Astrocyte of the hippocampus (primary cell): ENCODE data around the gene GALR3.
A peak's percentile ranks its signal among the peaks of the same experiment; 100 is the strongest.

Experiments
- DNase-seq: peaks from one replicate; pipeline ENCODE4 v3.0.0; 2011; ENCODE audit warnings: low read depth, low spot score

Gene GALR3

DNA sequence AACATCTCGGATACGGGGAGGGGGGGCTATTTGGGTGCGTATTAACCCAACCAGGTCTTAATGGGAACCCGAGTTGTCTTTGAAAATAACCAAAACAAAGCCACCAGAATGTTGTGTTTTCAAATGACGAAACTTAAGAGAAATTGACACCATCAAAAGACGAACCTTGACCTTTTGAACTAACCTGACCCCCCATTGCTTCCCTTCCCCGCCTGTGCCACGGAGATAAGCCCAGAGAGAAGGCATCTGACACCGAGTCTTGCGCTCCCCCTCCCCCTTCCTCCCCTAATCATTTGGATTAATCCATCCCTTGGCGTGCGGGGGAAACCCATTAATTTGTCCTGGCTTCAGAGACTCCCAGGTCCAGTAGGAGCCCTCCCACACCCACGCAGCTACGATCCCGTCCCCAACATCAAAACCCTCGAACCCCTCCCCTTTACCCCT is 20.0 kb upstream of the GALR3 start:
- DNase-seq, result no peak

DNA sequence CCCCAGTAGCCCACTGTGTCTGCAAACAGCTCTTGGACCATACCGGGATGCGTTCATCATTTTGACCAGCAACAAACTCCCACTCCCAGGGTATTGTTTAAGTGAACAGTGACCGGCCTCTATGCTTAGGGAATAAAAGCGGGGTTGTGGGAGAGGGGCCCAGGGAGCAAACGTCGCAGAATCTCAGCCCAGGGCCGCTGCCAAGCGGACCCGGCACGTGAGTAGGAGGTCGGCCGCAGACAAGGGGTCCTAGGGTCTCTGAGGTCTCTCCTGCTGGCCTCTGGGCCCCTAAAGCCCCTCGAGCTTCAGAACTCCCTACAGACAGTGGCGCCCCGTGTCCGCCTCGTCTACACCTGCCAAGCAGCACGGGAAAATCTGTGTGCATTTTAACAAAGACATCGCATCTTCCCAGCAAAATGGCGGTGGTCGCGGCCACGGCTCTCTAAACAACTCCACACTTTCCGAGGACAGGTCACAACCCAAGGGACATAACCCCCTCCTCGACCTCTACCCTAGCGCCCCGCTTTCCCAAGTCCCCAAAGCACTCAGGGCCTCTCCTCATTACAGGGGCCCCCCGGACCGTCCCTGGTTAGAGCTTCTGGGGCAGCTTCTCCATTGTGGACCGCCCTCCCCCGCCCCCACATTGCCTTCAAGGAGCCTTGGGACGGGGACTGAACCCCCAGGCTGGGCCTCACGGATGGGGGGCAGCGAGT is 19.4 kb upstream of the GALR3 start:
- no peak for DNase-seq

GRCh38 chr22:37804352-37804880 is 18.8 kb upstream of the GALR3 start:
- DNase-seq, result peak; percentile 26

- DNase-seq, result peak; percentile 91
Measured at GRCh38 chr22:37804881-37805809, 18.0 kb upstream of the GALR3 start.

DNA sequence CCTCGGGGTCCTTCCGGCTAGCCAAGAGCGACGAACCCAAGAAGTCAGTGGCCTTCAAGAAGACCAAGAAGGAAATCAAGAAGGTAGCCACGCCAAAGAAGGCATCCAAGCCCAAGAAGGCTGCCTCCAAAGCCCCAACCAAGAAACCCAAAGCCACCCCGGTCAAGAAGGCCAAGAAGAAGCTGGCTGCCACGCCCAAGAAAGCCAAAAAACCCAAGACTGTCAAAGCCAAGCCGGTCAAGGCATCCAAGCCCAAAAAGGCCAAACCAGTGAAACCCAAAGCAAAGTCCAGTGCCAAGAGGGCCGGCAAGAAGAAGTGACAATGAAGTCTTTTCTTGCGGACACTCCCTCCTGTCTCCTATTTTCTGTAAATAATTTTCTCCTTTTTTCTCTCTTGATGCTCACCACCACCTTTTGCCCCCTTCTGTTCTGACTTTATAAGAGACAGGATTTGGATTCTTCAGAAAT is 17.3 kb upstream of the GALR3 start:
- DNase-seq, result no peak

- peak; percentile 54 for DNase-seq
Measured at GRCh38 chr22:37806409-37807333, 16.5 kb upstream of the GALR3 start.

- DNase-seq, result peak; percentile 98
Measured at GRCh38 chr22:37807410-37808293, 15.5 kb upstream of the GALR3 start, which contains the start of gene GCAT. TSS of gene GCAT (plus strand) at chr22:37807934. CDS start at chr22:37807968, 34 bp downstream.

DNA sequence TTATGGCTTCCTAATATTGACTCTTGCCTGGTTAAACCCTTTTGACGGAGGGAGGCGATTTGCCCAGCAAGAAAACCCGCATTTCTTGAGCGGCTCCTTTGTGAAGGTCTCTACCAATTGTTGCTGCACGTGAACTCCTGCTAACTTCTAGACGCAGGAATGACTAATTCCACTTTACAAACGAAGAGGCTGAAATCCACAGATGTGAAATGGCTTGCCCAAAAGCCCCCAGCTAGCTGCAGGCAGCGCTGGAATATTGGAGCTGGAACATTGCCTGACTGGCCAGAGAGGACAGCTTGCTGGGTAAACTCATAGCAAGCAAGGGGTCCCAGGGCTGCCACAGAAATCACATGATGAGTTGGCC is 14.9 kb upstream of the GALR3 start:
- no peak for DNase-seq

GRCh38 chr22:37809672-37810333 is 13.4 kb upstream of the GALR3 start:
- DNase-seq, result no peak

GRCh38 chr22:37811867-37812266 is 11.3 kb upstream of the GALR3 start:
- DNase-seq, result no peak

- no peak for DNase-seq
Measured at GRCh38 chr22:37812869-37813678, 10.1 kb upstream of the GALR3 start.

GRCh38 chr22:37815593-37815992 is 7.6 kb upstream of the GALR3 start:
- DNase-seq, result no peak

GRCh38 chr22:37816543-37817180 is 6.5 kb upstream of the GALR3 start:
- no peak for DNase-seq

- peak; percentile 94 for DNase-seq
Measured at GRCh38 chr22:37817705-37818408, 5.3 kb upstream of the GALR3 start.

GRCh38 chr22:37818409-37819104 is 4.6 kb upstream of the GALR3 start:
- DNase-seq, result peak; percentile 75

DNA sequence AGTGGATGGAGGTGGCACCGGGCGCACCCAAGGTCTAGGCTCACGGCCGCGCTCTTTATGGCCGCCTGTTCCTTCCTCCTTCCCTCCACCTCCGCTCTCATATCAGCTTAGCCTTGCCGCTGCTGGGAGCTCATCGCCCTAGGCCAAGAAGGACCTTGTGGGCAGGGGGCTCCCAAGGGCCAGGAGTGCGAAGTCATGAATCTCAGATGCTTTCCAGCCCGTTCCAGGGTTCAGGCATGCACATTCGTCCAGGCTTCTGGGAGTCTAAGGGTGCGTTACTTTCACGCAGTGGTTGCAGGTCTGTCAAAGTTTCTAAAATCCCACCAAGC is 4.1 kb upstream of the GALR3 start:
- no peak for DNase-seq

DNA sequence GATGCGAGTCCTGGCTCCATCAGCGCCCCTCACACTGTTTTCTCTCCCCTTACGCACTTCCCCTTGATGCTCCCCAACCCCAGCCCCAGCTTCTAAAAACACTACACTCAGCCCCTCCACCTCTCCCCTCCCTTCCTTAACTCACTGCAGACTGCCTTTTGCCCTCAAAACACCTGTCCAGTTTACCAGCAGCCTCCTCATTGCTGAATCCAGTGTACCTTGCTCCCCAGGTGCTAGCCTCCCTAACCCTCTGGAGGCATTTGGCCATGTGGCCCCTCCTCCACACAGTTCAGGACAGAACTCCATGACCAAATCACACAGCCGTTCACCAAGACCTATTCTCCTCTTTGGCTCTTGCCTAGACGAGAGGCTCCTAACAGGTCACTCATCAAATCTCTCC is 2.8 kb upstream of the GALR3 start:
- no peak for DNase-seq
